ENCODE data around the gene ARNT2.

The ARNT2 gene

DNA sequence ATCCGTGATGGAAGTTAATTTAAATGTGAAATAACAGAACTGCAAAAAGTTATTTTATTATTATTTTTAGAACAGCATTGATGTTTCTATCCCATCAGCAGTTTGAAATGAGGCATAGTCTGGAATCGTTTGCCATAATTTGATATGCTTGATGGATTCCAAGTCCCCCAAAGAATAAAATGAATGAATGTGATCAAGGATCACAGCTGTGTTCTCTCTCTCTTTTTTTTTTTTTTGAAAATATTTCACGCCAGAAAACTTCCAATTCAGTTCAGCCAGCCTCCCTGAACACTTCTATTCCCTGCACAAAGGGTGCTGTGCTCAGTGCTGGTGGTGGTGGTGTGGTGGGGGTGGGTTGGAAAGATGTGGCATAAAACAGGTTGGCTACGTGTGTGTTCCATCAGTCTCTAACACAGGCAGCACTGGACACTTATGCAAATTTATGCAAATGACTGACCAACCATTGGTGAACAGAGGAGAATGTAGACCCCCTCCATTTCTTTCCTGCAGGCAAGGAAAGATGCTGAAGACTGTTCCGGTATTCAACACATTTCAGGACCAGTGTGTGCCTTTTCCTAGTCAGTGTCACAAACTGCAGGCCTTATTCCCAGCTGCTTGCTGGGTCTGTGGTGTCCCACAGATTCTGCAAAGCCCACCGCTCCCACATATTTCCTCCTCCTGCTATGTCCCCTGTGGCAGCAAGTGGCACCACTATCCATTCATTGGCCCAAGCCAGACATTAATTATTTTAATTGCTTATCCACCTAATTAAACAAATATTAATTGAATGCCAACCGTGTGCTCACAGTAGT lies 10.6 kb downstream of the ARNT2 start:
- no peak for DNase-seq

DNA sequence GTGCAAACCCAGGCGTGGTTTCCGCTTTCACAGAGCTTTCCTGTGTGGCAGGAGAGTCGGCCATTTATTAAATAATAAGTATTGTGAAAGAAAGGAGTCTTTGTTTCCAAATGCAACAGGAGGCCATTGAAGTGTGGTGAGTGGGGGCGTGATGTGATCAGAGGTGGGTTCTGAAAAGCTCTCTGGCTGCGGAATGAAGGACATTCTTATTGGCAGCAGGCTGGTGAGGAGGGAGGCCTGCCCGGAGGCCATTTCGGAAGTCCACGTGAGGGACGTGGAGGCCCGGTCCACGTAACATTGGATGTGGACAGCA lies 11.1 kb downstream of the ARNT2 start:
- DNase-seq = no peak

DNA sequence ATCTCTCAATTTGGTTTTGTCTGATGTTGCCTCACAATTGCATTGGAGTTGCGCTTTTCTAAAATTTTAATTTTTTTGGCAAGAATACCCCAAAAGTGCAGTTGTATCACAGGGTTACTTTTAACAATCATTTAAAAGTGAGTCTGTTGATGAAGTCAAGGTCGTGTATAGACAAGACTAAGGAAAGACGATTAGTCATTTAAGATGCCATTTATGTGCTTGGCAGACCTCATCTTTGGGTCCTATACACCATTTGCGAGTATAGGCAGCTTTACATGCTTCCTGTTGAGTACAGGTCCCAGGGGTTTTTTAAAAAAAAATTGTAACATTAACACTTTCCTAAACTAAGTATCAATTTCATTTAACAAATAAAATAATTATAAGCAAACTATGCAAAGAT lies 12.5 kb downstream of the ARNT2 start:
- DNase-seq = no peak

DNA sequence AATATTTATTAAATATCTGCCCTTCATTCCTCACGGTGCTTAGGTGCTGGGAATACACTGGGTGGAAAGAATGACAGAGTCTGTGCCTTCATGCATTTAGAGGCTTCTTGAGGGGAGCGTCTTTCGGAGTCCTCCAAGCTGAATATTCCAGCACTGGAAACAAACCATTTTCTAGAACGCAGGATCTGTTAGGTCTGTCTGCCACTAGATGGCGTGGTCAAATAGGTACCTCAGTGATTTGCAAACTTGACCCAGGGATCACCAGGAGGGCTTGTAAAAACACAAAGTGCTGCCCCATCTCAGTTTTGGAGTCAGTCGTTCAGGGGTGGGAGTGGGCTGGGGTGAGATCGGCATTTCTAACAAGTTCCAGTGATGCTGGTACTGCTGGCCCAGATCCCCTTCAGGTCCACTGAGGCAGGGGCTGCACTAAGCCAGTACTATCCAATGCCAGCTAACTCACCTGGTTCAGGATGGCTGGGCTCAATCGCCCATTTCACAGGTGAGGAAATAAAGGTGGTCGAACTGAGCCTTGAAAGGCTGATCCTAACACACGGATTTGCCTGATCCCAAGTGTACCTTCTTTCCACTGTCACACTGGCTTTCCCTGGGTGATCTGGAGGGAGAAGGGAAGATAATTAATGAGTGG lies 14.8 kb downstream of the ARNT2 start:
- DNase-seq = no peak

DNA sequence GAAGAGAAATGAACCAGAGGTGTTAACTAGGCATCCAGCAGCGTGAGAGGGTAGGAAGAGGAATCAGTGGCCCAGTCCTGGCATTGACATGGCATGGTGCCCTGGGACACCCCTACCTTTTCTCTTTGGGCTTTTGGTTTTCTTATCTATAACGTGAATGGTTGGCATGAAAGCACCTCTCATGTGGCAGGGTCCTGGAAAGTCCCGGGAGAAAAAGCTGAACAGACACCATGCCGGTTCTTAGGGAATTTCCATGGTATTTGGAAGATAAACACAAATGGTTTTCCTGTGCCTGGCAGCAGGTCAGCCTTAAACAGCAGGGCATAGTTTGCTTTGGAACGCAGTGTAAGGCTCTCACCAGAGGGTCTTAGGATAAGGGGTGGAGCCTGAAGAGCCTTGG lies 15.4 kb downstream of the ARNT2 start:
- no peak for DNase-seq

DNA sequence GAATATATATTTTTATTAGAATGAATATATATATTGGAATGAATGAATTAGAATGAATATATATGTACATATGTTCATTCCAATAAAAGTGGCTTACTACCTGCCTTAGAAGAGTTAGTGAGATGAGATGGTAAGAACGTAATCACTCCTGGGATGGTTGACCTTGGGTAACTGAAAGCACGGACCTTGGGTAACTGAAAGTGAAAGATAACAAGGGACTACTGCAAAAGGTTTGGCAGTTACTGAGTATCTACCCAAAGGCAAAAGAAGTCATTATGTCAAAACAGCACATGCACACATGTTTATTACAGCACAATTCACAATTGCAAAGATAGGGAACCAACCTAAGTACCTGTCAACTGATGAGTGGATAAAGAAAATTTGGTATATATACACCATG lies 16.5 kb downstream of the ARNT2 start:
- DNase-seq = no peak

DNA sequence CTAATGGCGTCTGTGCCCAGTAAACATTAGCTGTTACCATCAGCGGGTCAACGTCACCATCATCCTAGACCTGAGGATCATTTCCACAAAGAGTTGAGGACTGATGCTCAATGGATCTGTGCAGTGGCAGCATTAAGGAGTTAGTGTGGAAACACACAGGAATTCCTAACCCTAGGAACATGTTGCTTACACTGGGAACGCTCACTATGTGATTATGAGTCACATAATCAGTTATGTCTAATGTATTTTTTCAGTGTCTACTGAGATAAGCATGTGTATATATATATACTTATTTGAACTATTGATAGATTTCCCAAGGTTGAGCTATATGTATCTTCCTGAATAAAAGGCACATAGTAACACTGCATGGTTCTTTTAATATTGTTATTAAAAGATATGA lies 19.0 kb downstream of the ARNT2 start:
- no peak for DNase-seq

DNA sequence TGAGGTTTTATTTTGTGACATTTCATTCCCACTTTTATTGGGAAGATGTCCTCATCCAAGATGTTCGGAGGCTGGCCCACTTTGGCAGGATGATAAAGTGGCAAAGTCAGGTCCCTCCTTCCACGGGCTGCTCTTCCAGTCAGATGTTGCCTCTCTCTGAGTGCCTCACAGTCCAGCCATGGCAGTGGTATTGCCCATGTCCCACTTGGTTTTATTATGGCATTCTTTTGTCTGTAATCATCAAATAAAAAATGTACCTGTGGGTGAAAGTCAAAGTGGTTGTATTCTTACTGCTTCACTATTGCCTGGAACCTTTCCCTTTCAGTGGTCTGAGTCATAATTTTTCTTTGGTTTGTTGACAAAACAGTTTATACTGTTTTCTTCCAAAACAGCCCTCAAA lies 20.2 kb downstream of the ARNT2 start:
- DNase-seq = no peak

DNA sequence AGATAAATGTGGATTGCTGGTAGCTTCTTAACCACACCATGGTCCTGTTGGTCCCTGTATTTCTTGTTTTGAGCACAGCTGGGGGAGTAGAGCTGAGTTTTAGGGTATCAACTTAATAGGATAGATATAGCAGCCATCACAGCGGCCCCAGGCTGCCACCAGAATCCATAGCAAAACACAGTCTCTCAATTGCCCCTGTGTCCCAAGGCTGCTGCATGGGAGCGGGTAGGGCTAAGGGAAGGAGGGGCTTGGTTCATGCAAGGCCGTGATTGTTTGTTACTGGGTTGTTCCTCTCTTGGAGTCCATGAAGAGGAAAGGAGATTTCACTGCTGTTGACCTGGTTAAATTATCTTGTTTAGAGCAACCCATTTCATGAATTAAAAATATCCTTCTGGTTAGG lies 22.1 kb downstream of the ARNT2 start:
- no peak for DNase-seq

DNA sequence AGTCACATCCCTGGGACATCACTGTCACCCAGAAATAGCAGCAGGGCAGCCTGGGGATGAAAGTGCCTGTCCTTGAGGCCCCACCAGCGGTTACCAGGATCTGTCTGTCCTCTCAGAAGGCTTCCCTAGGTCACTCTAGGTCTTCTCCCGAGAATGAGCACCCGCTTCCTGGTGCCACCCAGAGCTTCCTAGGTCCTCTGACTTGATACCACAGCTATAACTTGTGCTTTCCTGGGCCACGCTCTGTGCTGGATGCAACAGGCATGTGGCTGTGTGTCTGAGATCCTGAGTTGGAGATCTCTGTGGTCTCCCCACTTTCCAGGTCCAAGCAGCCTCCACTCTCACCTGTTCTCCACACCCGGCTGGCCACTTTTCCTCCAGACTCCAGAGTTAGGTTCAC lies 25.8 kb downstream of the ARNT2 start:
- DNase-seq = no peak

DNA sequence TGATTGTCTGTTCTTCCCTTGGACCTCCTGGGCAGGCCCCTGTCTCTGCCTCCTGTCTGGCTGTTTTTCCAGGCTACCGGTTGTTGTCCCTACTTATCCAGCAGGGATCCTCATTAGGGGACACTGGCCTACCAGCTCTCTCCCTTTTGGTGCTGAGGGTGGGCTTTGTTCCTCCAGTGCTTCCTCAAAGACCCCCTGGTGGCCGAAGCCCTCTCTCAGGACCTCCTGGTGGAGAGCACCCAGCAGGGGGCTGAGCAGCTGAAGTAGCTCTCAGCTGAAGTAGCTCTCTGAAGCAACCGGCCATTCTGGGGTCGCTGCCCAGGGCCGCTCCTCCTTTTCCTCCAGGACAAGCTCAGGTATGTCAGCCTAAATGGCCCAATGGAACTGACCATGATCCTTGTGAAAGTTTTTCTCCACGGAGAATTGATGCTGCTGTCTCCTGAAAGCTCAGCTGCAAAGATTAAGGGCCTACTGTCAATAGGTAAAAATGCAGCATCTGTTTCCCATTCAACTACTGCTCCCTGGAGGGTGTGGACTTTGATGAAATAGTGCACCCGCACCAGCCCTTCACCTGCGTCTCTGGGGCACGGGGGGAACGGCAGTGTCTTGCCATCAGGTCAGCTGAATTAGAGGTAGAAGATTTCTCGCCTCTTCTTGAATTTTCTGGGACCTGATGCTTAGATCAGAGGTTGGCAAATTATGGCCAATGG lies 27.6 kb downstream of the ARNT2 start:
- DNase-seq = no peak

DNA sequence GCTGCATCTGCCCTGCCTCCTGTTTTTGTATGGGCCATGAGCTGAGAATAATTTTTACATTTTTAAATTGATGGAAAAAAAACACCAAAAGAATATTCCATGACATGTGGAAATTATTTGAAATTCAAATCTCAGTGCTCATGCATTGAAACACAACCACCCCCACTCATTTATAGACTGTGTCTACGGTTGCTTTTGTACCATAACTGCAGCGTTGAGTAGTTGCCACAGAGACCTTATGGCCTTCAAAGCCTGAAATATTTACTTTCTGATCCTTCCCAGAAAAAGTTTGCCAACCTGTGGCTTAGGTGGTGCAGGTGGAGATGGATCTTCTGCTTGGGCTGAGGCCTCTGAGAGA lies 28.1 kb downstream of the ARNT2 start:
- no peak for DNase-seq

DNA sequence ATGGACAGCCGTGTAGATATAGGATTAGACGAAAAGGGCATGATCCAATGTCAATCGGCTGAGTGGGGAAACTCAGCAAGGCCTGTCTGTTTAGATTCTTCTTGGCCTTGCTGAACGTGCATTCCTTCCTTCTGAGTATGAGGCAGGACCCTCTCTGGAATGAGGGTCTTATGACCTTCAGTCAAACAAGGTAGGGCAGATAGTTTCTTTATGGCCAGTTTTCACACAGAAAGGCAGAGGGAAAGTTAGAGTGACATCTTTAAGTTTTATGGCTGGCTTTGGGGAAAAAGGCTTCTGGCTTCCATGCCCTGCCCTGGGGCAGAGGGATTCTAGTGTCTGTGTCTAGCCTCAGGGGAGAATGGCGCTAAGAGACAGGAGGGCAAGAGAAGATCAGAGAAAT lies 29.7 kb downstream of the ARNT2 start:
- DNase-seq = no peak

DNA sequence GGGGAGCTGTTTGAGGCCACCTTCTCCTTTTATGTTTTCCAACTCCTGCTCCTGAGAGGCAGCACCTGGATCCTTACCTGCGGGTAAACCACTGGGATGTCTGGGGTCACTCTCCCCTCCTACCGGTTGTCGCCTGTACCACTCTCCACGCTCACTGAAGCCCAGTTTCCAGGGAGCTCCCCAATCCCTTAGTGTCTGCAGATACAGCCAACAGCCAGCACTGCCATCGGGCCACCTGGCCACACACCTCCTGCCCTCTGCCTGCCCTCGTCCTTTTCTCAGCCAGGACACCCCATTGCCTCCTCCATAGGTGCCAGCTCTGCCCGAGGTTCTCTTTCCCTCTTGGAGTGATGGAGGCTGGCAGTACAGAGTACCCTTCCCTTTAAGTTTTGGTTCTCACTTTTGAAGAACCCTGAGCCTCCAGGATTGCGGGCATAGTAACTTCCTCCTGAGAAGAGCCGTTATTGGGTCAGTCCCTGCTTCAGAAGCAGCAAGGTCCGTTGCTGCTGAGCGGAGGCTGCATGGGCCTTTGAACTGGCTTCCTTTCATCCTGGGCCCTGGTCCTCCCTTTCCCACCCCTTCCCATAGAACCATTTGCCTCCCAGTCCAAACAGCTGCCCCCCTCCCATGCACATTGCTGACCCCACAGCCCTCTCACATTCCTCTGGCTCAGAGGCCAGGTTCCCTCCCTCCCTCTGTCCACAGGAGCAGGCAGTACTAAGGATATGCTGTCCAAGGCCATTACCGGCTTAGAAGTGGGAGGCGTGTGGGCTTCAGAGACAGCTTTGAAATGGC lies 30.9 kb downstream of the ARNT2 start:
- no peak for DNase-seq

DNA sequence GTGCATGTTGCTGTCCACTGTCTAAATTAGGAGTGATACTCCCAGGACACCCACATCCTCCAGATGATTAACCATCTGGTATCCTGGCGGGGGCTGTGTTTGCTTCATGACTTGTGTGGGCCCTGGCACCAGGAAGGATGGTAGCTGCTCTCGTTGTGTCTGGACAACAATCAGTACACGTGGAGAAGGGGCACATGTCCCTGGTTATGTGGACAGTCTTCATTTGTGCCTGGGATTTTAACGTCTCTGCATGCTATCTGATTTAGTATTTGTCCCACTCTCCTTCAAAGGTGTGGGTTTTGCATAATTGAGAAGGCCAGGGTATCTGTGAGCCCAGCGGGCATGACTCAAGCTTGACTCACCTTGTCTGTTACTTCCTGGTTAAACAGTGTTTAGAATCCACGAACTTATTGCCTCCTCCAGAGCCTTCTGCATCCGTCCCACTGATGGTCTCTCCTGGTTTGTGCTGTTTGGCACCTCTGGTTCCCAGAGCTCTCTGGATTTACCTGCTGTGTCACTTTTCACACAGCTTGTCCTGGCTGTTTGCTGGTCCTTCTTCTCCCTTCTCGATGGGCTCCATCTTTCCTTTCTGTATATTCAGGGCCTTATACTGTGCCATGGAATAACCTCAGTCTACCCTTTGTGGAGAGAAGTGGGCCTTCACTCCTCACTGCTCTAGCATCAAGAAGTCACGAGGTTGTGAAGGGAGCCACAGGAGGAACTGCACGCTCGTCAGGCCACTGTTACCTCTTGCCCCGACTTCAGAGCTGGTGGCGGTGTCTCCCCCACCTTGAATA lies 32.5 kb downstream of the ARNT2 start:
- DNase-seq = no peak

DNA sequence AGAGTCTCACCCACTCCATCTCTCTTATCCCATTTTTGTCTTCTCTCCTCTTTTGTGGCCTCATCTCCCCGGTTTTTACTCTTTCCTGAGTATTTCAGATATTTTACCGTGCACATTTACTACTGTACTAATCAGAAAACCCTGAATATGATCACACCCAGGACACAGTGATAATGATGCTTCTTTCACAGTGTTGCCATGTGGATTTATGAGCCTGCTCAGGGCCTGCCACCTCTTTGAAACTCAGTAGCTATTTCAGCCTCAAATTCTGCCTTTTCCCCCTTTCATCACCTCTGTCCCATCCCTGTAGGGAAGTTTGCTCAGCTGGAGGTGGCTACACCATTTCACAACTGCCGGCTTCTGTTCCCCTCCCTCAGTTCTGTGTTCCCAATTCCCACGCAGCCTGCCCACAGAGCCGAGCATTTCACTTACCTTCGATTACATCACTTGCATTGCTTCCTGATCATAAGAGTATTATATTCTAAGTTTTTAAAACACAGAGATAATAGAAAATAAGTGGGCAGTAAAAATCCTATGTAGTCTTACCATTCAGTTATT lies 33.2 kb downstream of the ARNT2 start:
- DNase-seq = no peak

DNA sequence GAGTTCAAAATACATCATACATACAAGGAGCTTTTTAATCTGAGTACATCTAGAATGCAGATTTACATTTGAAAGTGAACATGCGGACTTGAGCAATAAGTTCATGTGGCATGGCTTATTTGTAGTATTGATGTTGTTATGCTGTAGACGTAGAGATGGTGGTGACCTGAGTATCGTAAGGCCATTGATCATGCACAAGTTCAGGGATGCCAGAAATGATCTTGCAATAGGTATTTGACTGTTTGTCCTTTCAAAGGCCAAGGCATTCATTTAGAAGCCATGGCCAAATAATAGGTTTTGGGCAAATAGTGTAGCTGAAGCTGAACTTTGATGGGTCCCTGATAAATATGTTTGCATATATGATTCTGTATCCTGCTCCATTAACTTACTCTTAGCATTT lies 35.0 kb downstream of the ARNT2 start:
- no peak for DNase-seq

DNA sequence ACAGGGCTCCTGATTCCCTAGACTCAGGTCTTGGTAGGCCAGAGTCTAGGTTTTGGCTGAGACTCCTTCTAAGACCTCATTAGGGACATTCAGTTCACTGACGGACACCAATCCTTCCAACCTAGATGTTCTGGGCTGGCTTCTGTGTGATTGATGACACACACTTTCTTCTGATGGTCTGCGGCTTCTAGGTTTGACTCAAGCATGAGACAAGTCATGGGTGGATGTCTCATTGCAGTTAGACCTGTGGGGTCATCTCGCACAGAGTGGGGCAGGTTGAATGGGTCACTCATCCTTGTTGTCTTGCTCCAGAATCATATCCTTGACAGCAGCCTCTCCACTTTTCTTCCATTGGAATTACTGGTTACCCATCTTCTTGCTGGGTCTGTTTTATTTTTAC lies 35.8 kb downstream of the ARNT2 start:
- no peak for DNase-seq

DNA sequence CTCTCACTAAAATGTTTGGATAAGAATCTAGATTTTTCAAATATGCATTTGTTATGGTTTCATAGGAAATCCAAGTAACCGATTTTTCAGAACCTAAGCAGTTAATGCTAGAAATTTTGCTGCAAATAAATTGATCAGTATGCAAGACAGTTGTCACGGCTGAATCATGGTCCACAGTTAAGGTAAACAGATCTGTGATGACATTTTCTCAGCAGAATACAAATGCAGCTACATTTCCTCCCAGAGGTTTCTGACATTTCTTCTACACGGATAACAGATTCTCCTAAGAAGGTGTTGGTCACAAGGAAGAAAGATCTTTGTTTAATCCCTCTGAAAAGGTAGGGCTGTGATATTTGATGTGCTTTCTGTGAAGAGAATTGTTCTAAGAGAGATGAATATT lies 36.9 kb downstream of the ARNT2 start:
- no peak for DNase-seq

DNA sequence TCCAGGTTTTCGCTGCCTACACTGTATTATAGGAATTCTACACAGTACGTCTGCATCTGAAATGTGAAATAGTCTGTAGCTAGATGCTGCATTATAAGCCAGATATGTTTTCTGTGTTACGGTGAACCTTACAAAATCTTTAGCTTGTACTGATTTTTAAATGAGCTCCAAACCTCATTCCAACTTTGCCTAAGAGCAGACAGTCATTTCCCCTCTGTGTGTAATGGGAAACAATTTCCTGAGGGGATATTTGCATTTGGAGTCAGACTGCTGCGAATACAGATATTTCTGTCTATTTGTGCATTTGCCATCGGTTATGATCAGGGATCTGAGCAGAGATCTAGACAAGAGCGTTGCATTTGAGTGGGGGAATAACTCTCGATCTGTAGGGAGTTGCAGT lies 37.5 kb downstream of the ARNT2 start:
- DNase-seq = no peak

DNA sequence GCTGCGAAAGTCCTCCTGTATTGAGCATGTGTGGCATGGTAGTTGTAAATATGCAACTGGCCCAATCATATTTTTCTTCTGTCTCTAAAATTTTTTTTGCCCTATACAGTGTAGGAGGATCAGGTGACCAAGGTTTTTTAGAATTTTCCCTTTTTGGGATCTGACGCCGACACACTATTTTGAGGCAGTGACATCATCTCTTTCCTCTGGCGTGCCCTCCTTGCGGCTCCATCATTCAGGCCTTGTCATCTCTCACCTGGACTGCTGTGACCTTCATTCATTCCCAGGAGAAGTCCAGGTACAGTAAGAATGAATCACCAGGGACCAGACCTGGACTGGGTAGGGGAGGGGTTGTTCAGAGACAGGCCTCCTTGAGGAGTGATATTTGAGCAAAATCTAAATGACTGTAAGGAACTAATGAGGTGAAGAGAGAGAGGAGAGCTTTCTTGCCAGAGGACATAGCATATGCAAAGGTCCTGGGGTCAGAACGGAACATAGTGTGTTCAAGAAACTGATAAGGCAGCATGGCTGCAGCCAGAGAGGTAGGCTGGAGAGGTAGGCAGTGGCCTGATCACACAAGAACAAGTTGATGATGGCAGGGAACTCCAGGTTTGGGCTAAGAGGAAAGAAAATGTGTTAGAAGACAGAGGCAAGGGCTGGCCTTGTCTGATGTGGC lies 38.7 kb downstream of the ARNT2 start:
- DNase-seq = no peak

DNA sequence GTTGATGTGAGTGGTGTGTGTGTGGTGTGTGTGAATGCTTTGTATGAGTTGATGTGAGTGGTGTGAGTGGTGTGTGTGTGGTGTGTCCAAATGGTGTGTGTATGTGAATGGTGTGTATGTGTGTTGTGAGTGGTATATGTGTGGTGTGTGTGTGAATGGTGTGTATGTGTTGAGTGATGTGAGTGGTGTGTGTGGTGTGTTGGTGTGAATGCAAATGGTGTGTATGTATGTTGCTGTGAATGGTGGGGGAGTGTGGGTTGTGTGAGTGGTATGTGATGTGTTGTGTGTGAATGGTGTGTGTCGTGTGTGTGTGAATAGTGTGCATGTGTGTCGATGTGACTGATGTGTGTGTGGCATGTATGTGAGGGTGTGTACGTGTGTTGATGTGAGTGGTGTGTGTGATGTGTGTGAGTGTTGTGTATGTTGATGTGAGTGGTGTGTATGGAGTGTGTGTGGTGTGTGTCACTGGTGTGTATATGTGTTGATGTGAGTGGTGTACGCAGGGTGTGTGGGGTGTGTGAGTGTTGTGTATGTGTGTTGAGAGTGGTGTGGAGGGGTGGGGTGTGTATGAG lies 40.6 kb downstream of the ARNT2 start:
- no peak for DNase-seq

All from DMS153 (cell line).